Esophagus muscularis mucosa (tissue), 4 donors: ENCODE data around the gene ARHGDIA.

Experiments
- CTCF ChIP-seq, 3 experiments: fragments of 200-600 bp in 2 of 3; fragments of 450-650 bp in 1 of 3; sonication (generic) in 2 of 3; IDR thresholded peaks; one replicate each; pipeline ENCODE4 v1.5.1; 2017 to 2019; ENCODE audit warnings: antibody characterized with exemption in 3 of 3, mild to moderate bottlenecking in 2 of 3, moderate library complexity in 1 of 3
- EP300 ChIP-seq: sonication (generic); formaldehyde crosslinking; IDR thresholded peaks from one replicate; pipeline ENCODE4 v1.6.1; 2017; ENCODE audit warnings: antibody characterized with exemption
- POLR2AphosphoS5 ChIP-seq, 2 donors: sonication (generic); formaldehyde crosslinking; IDR thresholded peaks; one replicate each; pipeline ENCODE4 v1.6.1; 2017; ENCODE audit warnings: antibody characterized with exemption in 2 of 2

- no peak for TF ChIP-seq EP300
- TF ChIP-seq CTCF (IDR thresholded peaks at IDR 0.05) = no peak
- TF ChIP-seq POLR2AphosphoS5 (IDR thresholded peaks at IDR 0.05) = no peak
Measured at GRCh38 chr17:81888105-81888987, 17.2 kb upstream of the ARHGDIA start.
